GM18505 (cell line): ENCODE results near the gene TLE7.

Experiments
- ATAC-seq: cut with Tn5 transposase; IDR thresholded peaks from one replicate; pipeline ENCODE4 v1.9.1; 2021; ENCODE audit not compliant: unreplicated experiment
- POLR2A ChIP-seq: IDR thresholded peaks from 4 replicates; pipeline ENCODE4 v1.6.1; 2011; ENCODE audit warnings: borderline replicate concordance; ENCODE audit not compliant: insufficient read depth, insufficient read length; ENCODE audit errors: extremely low read depth

TLE7 gene

DNA sequence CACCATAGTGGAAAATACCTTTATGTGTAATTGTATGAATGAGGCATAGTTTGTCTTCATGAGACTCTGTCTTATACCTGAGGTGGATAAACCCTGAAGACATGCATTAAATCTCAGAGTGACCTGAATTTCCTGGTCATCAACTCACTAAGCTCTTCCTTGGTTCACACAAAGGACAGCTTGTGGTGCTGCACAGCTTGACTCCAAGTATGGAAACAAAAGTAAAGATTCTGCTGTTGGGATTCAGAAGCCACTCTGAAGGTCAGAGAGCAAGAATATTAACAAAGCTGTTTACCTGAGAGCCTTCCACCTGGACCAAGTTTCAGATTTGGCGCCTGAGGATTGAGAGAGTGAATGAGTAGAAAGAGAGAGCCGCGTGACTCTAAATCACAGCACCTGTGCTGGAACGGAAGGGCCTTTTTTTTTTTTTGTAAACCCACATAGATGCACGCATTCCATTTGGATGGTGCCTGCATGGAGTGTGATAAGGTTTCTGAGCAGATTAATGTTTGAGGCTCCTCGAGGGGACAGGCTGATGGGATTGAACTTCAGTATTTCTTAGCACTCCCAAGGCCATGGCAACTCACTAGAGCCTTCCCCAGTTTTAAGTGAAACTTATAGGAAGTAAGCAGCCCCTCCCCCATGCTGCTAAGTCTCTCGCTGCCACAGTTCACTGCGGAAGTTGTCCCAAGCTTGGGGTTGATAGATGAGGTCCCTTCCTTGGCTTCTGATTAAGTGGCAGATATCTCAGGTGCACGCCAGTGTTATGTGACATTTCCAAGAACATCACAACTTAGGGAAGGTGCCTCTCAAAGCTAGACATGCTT is 54.6 kb downstream of the TLE7 start:
- no peak for ATAC-seq
- no peak for TF ChIP-seq POLR2A

- no peak for ATAC-seq
- no peak for TF ChIP-seq POLR2A
Observed at GRCh38 chr16:71384073-71384724, 57.7 kb downstream of the TLE7 start.

GRCh38 chr16:71383054-71383773 is 58.6 kb downstream of the TLE7 start:
- no peak for ATAC-seq
- TF ChIP-seq POLR2A, result no peak

- no peak for TF ChIP-seq POLR2A
- ATAC-seq, result no peak
Observed at GRCh38 chr16:71380831-71381230, 61.0 kb downstream of the TLE7 start.
